Left ventricle myocardium inferior (tissue), 1 donor: ENCODE results near the gene EXOSC5. TPM values are rescaled to one million over a fixed set of nuclear protein-coding genes. Genes with fewer than 3 reads are reported as not detected.
A peak's percentile ranks its signal among the peaks of the same experiment; 100 is the strongest.

Experiments used
- DNase-seq: peaks from one replicate; pipeline ENCODE4 v3.0.0-alpha.2; 2020
- H3K27ac ChIP-seq: fragments of 200-600 bp; replicated peaks from 2 replicates; pipeline ENCODE4 v1.8.0; 2021
- H3K27me3 ChIP-seq: fragments of 200-600 bp; 2 replicates; pipeline ENCODE4 v1.8.0; 2021; ENCODE audit warnings: low read depth
- H3K36me3 ChIP-seq: fragments of 200-600 bp; 2 replicates; pipeline ENCODE4 v1.8.0; 2021
- H3K4me1 ChIP-seq: fragments of 200-600 bp; 2 replicates; pipeline ENCODE4 v1.8.0; 2021
- H3K4me3 ChIP-seq: fragments of 200-600 bp; 2 replicates; pipeline ENCODE4 v1.8.0; 2021; ENCODE audit warnings: mild to moderate bottlenecking, moderate library complexity
- H3K9me3 ChIP-seq: fragments of 200-600 bp; replicated peaks from 2 replicates; pipeline ENCODE4 v1.8.0; 2021
- intact Hi-C: fragments of 100-400 bp; cut with micrococcal nuclease; formaldehyde crosslinking; loops from one replicate; pipeline ENCODE4 v1.11.0; 2022
- total RNA-seq: library from RNA; stranded (reverse); fragmentation: NEBNext Ultra II Directional; extraction: Animal tissue kit (Norgen Biotek cat#: 25700); gene quantifications from one replicate; pipeline ENCODE4 v1.2.1, GENCODE V29; 2021
- TF ChIP-seq, protein P1 (sequence below): fragments of 200-600 bp; IDR thresholded peaks from 2 replicates; pipeline ENCODE4 v1.8.0; 2021; ENCODE audit warnings: antibody characterized with exemption, mild to moderate bottlenecking, borderline replicate concordance
- donor health status: DM: no; HTN: yes; CAD: no; lungs with severe emphysema.

The EXOSC5 gene
- total RNA-seq, 1 donor from 2014 or later, result 17.4 TPM

DNA sequence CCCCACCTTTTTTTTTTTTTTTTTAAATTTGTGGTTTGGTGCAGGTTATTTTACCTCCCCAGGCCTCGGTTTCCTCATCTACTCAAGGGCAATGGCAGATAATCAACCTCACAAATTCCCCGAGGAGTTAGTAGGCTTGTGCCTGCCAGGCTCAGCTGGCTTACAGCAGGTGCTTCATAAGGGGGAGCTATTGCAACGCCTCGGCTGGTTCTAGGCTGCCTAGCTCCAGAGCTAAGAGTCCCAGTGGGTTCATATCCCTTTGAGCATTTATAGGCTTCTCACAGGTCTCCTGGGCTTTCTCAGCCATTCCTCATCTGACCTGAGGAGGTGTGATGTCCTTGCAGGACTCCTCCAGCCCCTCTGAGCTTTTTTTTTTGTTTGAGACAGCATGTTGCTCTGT, 11.1 kb upstream of the EXOSC5 start:
- TF ChIP-seq, protein P1, sequence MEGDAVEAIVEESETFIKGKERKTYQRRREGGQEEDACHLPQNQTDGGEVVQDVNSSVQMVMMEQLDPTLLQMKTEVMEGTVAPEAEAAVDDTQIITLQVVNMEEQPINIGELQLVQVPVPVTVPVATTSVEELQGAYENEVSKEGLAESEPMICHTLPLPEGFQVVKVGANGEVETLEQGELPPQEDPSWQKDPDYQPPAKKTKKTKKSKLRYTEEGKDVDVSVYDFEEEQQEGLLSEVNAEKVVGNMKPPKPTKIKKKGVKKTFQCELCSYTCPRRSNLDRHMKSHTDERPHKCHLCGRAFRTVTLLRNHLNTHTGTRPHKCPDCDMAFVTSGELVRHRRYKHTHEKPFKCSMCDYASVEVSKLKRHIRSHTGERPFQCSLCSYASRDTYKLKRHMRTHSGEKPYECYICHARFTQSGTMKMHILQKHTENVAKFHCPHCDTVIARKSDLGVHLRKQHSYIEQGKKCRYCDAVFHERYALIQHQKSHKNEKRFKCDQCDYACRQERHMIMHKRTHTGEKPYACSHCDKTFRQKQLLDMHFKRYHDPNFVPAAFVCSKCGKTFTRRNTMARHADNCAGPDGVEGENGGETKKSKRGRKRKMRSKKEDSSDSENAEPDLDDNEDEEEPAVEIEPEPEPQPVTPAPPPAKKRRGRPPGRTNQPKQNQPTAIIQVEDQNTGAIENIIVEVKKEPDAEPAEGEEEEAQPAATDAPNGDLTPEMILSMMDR, result peak; percentile 17
- intact Hi-C loops, result no loop called here
- Histone ChIP-seq H3K36me3 (peaks cover 9% of the 10 kb centered on the region), H3K27me3 (no peaks in the 10 kb centered on the region), H3K9me3 (no peaks in the 10 kb centered on the region), H3K4me3 (no peak overlapping the region), H3K27ac (peak overlapping the region; percentile 87), H3K4me1 (peaks cover 97% of the 10 kb centered on the region)
- no peak for DNase-seq

DNA sequence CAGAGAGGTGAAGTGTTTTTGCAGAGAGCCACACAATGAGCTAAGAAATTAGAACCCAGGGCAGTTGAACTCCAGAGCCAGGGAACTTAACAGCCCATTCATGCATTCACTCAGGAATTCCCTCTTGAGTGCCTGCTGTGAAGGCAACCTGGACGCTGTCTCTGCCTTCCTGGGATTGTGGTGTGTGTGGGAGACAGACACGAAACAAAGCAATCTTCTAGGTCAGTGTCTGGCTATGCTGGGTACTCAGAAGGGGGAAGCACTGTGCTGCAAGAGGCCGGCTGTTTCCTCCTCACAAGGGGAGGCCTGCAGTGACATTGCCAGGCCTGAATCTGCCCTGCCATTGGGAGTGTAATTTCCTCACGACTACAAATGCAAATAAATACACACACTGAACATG, 10.1 kb upstream of the EXOSC5 start:
- DNase-seq, result no peak
- Histone ChIP-seq H3K9me3 (no peaks in the 10 kb centered on the region), H3K4me1 (peaks cover 98% of the 10 kb centered on the region), H3K27ac (peak overlapping the region; percentile 87), H3K27me3 (no peaks in the 10 kb centered on the region), H3K36me3 (no peaks in the 10 kb centered on the region), H3K4me3 (no peak overlapping the region)
- intact Hi-C loops, result no loop called here
- TF ChIP-seq, protein P1, result no peak

DNA sequence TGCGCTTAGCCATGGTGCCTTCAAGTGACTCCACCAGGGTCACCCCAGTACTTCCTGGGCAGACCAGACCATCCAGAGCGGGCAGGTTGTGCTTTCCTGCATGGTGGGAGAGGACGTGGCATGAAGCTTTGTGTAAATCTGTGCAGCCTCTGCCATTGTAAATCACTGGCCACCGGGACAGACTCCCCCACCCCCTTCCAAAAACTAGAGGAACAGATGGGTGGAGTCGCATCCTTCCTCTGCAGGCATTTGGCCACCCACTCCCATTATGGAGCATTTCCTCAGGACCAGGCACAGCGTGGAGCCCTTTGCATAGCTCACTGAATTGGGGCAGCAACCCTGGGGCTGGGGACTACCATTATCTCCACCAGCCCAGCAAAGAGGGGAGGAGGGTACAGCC, 8.6 kb upstream of the EXOSC5 start:
- Histone ChIP-seq H3K9me3 (no peaks in the 10 kb centered on the region), H3K27me3 (no peaks in the 10 kb centered on the region), H3K27ac (peak overlapping the region; percentile 87), H3K4me1 (peaks cover 98% of the 10 kb centered on the region), H3K4me3 (no peak overlapping the region), H3K36me3 (no peaks in the 10 kb centered on the region)
- DNase-seq, result peak; percentile 26
- intact Hi-C loops, result no loop called here
- TF ChIP-seq, protein P1, result no peak

DNA sequence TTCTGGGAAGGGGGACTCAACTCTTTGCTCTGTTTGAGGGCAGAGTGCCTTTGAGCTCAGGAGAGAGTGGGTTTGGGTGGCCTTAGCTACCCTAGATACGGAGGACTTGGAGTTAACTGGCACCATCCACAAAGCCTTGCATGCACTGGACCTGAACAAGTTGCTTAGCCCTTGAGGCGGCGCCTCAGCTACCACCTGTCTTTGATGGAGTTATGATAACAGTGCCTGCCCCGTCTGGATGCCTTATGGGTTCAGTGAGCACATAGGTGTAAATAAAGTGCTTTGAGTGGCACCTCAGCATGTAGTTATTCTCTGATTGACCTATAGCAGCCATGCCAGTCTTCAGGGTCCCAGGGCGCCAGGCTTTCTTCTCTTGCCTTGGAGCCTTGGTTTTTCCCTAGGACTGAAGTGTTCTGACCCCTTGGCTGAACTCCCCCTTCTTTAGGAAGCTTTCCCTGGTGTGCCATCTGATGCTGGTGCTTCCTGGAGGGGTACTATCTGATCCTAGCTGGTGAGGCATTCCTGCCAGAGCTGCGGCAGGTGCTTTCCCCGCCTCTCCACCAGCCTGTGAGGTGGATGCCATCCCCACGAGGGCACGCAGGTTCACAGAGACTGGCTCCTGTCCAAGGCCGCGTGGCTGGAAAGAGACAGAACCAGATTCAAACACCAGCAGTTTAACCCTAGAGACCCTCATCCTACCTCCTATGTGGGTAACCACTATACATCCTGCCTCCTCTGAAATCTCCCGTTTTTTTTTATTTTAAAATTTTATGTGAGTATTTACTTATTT, 6.2 kb upstream of the EXOSC5 start:
- intact Hi-C loops, result no loop called here
- no peak for DNase-seq
- no peaks in the 10 kb centered on the region for H3K9me3 ChIP-seq
- H3K27ac ChIP-seq, result peak overlapping the region; percentile 87
- H3K4me1 ChIP-seq, result peaks cover 98% of the 10 kb centered on the region
- H3K4me3 ChIP-seq, result no peak overlapping the region
- TF ChIP-seq, protein P1, result no peak
- H3K27me3 ChIP-seq, result no peaks in the 10 kb centered on the region
- H3K36me3 ChIP-seq, result peaks cover 5% of the 10 kb centered on the region

DNA sequence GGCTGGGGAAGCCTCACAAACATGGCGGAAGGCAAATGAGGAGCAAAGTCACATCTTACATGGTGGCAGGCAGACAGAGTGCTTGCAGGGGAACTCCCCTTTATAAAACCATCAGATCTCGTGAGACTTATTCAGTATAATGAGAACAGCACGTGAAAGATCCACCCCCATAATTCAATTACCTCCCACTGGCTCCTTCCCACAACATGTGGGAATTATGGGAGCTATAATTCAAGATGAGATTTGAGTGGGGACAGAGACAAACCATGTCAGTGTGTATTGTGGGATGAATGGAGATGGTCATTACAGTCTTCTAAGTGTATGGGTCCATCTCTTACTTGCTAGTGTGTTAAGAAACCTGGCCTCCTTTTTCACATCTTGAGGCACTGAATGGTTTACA, 4.9 kb upstream of the EXOSC5 start:
- H3K27me3 ChIP-seq, result no peaks in the 10 kb centered on the region
- intact Hi-C loops, result no loop called here
- TF ChIP-seq, protein P1, result no peak
- no peak overlapping the region for H3K4me3 ChIP-seq
- H3K9me3 ChIP-seq, result no peaks in the 10 kb centered on the region
- peaks cover 5% of the 10 kb centered on the region for H3K36me3 ChIP-seq
- no peak for DNase-seq
- peak overlapping the region; percentile 87 for H3K27ac ChIP-seq
- H3K4me1 ChIP-seq, result peaks cover 93% of the 10 kb centered on the region
